K562 (cell line): ENCODE results near the gene TSPAN13. TPM values are rescaled to one million over a fixed set of nuclear protein-coding genes. Genes with fewer than 3 reads are reported as not detected.

Source experiments
- ATAC-seq: fragments of 200-7000 bp; cut with Tn5 transposase; 3 replicates; pipeline ENCODE4 v1.9.1; 2020; ENCODE audit warnings: moderate library complexity
- Bru-seq: library from RNA; stranded (reverse); fragments of 400-500 nt; gene quantifications from one replicate; lab custom pipeline; 2021; lab: Mats Ljungman, UMichigan
- BruChase-seq, 2 experiments: library from RNA; stranded (reverse); fragments of 400-500 nt; gene quantifications; one replicate each; lab custom pipeline; 2021; lab: Mats Ljungman, UMichigan
- BruUV-seq: library from RNA; stranded (reverse); fragments of 400-500 nt; replicated peaks from 2 replicates; lab custom pipeline; 2021; lab: Mats Ljungman, UMichigan
- CTCF ChIA-PET: fragments of 300-600 bp; formaldehyde crosslinking; extraction: SDS; loops from one replicate; lab custom pipeline; 2021; ENCODE audit warnings: low intra/inter-chr PET ratio; lab: Yijun Ruan, JAX
- POLR2A ChIA-PET: fragments of 300-600, 350-650 bp; sonication (Branson Sonifier 250); formaldehyde crosslinking; extraction: SDS; loops from one replicate; lab custom pipeline; 2021; ENCODE audit warnings: antibody characterized with exemption, inconsistent platforms; lab: Yijun Ruan, JAX
- DNase-seq, 4 experiments: peaks; one replicate each; pipeline versions ENCODE4 v3.0.0 to v3.0.0-alpha.2; 2011 to 2018; ENCODE audit warnings: low spot score in 3 of 4, mixed read lengths in 3 of 4; ENCODE audit errors: extremely low read depth in 1 of 4
- FAIRE-seq: peaks from 2 replicates; lab custom pipeline; 2011; peaks lifted over from hg19 to GRCh38; lab: Jason Lieb, UNC
- H2AFZ ChIP-seq: 2 replicates; pipeline ENCODE4 v1.6.0; 2011; ENCODE audit warnings: low read depth, low read length, control low read depth, inconsistent platforms
- H3K27ac ChIP-seq: fragments of 200-600 bp; 3 replicates; pipeline ENCODE4 v1.8.0; 2011; ENCODE audit warnings: low read depth, mild to moderate bottlenecking, control low read depth, inconsistent platforms, low read length, moderate library complexity, mixed read lengths; ENCODE audit errors: extremely low read depth
- H3K27me3 ChIP-seq, 2 experiments: fragments of 300-600 bp in 1 of 2; 2 replicates in 1 of 2; 3 replicates in 1 of 2; pipeline versions ENCODE4 v1.6.0 to v1.8.0; 2011; ENCODE audit warnings: inconsistent platforms in 2 of 2, low read length in 2 of 2, mild to moderate bottlenecking in 1 of 2, mixed read lengths in 1 of 2, moderate library complexity in 1 of 2; ENCODE audit not compliant: control insufficient read depth in 2 of 2, insufficient read depth in 2 of 2
- H3K36me3 ChIP-seq: fragments of 300-600 bp; 3 replicates; pipeline ENCODE4 v1.8.0; 2011; ENCODE audit warnings: mild to moderate bottlenecking, low read length, inconsistent platforms; ENCODE audit not compliant: control insufficient read depth, insufficient read depth
- H3K4me1 ChIP-seq, 2 experiments: fragments of 200-600 bp in 1 of 2; replicated peaks in 1 of 2; 2 replicates in 1 of 2; 3 replicates in 1 of 2; pipeline versions ENCODE4 v1.5.1 to v1.8.0; 2011; ENCODE audit warnings: inconsistent platforms in 2 of 2, low read length in 2 of 2, mild to moderate bottlenecking in 1 of 2, mixed read lengths in 1 of 2, moderate library complexity in 1 of 2; ENCODE audit not compliant: control insufficient read depth in 2 of 2, insufficient read depth in 2 of 2
- H3K4me2 ChIP-seq: 2 replicates; pipeline ENCODE4 v1.6.1; 2011; ENCODE audit warnings: low read length, control low read depth, inconsistent platforms, mixed read lengths; ENCODE audit not compliant: insufficient read depth
- H3K4me3 ChIP-seq: fragments of 200-600 bp; sonication (generic), shearing (Covaris generic); 2 replicates; pipeline ENCODE4 v1.5.1; 2016; ENCODE audit warnings: control low read depth, inconsistent platforms
- H3K79me2 ChIP-seq: fragments of 200-600 bp; 3 replicates; pipeline ENCODE4 v1.8.0; 2011; ENCODE audit warnings: low read length, inconsistent platforms; ENCODE audit not compliant: control insufficient read depth, insufficient read depth
- H3K9ac ChIP-seq, 2 experiments: 2 replicates each; pipeline versions ENCODE4 v1.6.0 to v1.6.1; 2011; ENCODE audit warnings: low read depth in 2 of 2, low read length in 2 of 2, control low read depth in 1 of 2, inconsistent platforms in 1 of 2, mild to moderate bottlenecking in 1 of 2, mixed read lengths in 1 of 2; ENCODE audit not compliant: insufficient read depth in 1 of 2
- H3K9me1 ChIP-seq: one replicate; pipeline ENCODE4 v1.6.0; 2011; ENCODE audit warnings: inconsistent platforms, mild to moderate bottlenecking, low read length, moderate library complexity; ENCODE audit not compliant: control insufficient read depth, insufficient read depth
- H3K9me3 ChIP-seq: replicated peaks from 2 replicates; pipeline ENCODE4 v1.5.1; 2011; ENCODE audit warnings: low read depth, low read length, inconsistent platforms; ENCODE audit not compliant: control insufficient read depth, insufficient read depth
- H4K20me1 ChIP-seq: replicated peaks from 2 replicates; pipeline ENCODE4 v1.6.1; 2011; ENCODE audit warnings: low read length, inconsistent platforms, mixed read lengths; ENCODE audit not compliant: control insufficient read depth, insufficient read depth
- HNRNPL ChIP-seq: fragments of 200-400 bp; formaldehyde crosslinking; IDR thresholded peaks from 2 replicates; pipeline ENCODE4 v1.6.1; 2017; ENCODE audit warnings: low read depth, mild to moderate bottlenecking, low read length
- LARP7 ChIP-seq: fragments of 450-650 bp; IDR thresholded peaks from 2 replicates; pipeline ENCODE4 v1.6.1; 2016
- MTA2 ChIP-seq: fragments of 450-650 bp; IDR thresholded peaks from 2 replicates; pipeline ENCODE4 v1.6.1; 2016; ENCODE audit warnings: low read depth
- PRMT5 ChIP-seq: sonication (generic); formaldehyde crosslinking; IDR thresholded peaks from 2 replicates; pipeline ENCODE4 v1.5.0; 2020; ENCODE audit warnings: missing genetic modification reagents
- SNRNP70 ChIP-seq: fragments of 200-400 bp; formaldehyde crosslinking; optimal IDR thresholded peaks from 2 replicates; pipeline ENCODE3; 2017; ENCODE audit warnings: low read depth, low read length
- ZFP36 ChIP-seq: fragments of 150-350 bp; IDR thresholded peaks from 2 replicates; pipeline ENCODE4 v1.6.1; 2018; ENCODE audit warnings: low read length, low read depth; ENCODE audit not compliant: partially characterized antibody
- ZMIZ1 ChIP-seq, 2 experiments: fragments of 150-350 bp in 1 of 2; IDR thresholded peaks; 2 replicates each; pipeline ENCODE4 v1.6.1; 2012 to 2016; ENCODE audit warnings: low read depth in 2 of 2, low read length in 2 of 2, mild to moderate bottlenecking in 1 of 2, moderate library complexity in 1 of 2
- ZNF143 ChIP-seq: sonication (generic); formaldehyde crosslinking; IDR thresholded peaks from 2 replicates; pipeline ENCODE4 v1.9.0; 2022; ENCODE audit warnings: mild to moderate bottlenecking, missing genetic modification reagents
- ZNF174 ChIP-seq: fragments of 250-450 bp; sonication (Bioruptor Pico); IDR thresholded peaks from 2 replicates; pipeline ENCODE4 v1.4.0; 2020; ENCODE audit warnings: mild to moderate bottlenecking
- ZNF561 ChIP-seq: fragments of 450-650 bp; formaldehyde crosslinking; conservative IDR thresholded peaks from 2 replicates; pipeline ENCODE4 v1.4.0; 2020; ENCODE audit warnings: mild to moderate bottlenecking, moderate library complexity
- ZNF583 ChIP-seq: fragments of 250-450 bp; sonication (Bioruptor Pico); IDR thresholded peaks from 2 replicates; pipeline ENCODE4 v1.4.0; 2020
- WGBS: fragments of 100-300 bp; shearing (Covaris generic); methylation state at CpG from one replicate; pipeline ENCODE4 v1.1.6; 2016; ENCODE audit warnings: low coverage, mixed read lengths; ENCODE audit not compliant: insufficient coverage; ENCODE audit errors: missing lambda C conversion rate; 5-methylcytosine and 5-hydroxymethylcytosine counted together
- in situ Hi-C: fragments of 300-500 bp; cut with MboI; formaldehyde crosslinking; loops from 4 replicates; pipeline ENCODE4 v1.15.0; 2018; ENCODE audit warnings: inconsistent platforms, mixed read lengths
- intact Hi-C: fragments of 100-400 bp; cut with micrococcal nuclease; formaldehyde crosslinking; loops from 2 replicates; pipeline ENCODE4 v1.14.2; 2022
- long read RNA-seq, 3 experiments: library from polyadenylated mRNA in 2 of 3; library from RNA in 1 of 3; unstranded in 2 of 3; stranded (forward) in 1 of 3; transcript quantifications; one replicate each; pipeline ENCODE4 v2.0.0, GENCODE V29; 2019 to 2022
- polyA minus RNA-seq, 3 experiments: library from RNA; depleted of rRNA, polyadenylated mRNA; stranded (reverse); fragments of >200 nt; gene quantifications; 2 replicates each; pipeline ENCODE4 v1.2.3, GENCODE V29; 2011
- polyA plus RNA-seq, 8 experiments: library from polyadenylated mRNA; depleted of rRNA in 4 of 8; stranded (reverse) in 5 of 8; unstranded in 3 of 8; fragments of >200 nt; fragmentation: Nextera tagmentation in 2 of 8; fragmentation: Illumina TruSeq in 1 of 8; extraction: Ambion mirVana in 2 of 8; extraction: Trizol in 1 of 8; gene quantifications; 2 replicates each; pipeline versions ENCODE4 v1.2.1 to v1.2.3, GENCODE V29; 2011 to 2014; ENCODE audit warnings: inconsistent platforms in 1 of 8, missing spikeins in 1 of 8
- total RNA-seq, 7 experiments: library from RNA; depleted of rRNA in 6 of 7; stranded (reverse); fragments of >200 nt in 6 of 7; fragmentation: Illumina TruSeq in 2 of 7; extraction: Trizol in 2 of 7; gene quantifications; 2 replicates each; pipeline versions ENCODE4 v1.2.1 to v1.2.3, GENCODE V29; 2011 to 2021; ENCODE audit warnings: low replicate concordance in 1 of 7

The TSPAN13 gene
- 20.7 and 45.9 TPM in 2 replicates for total RNA-seq (2011; cell fraction: chromatin; rRNA removed; ENCODE audit: low replicate concordance)
- total RNA-seq (2011; cell fraction: nucleolus; rRNA removed) = 26.2 and 28.2 TPM in 2 replicates
- total RNA-seq (2011; cell fraction: nucleoplasm; rRNA removed) = 50.4 and 66.6 TPM in 2 replicates
- 12.8 and 16.6 TPM in 2 replicates for total RNA-seq (2014; rRNA removed)
- total RNA-seq (2014; rRNA removed; fragmentation: Illumina TruSeq; extraction: Trizol) = 29.2 and 32.5 TPM in 2 replicates
- total RNA-seq (2015; rRNA removed; fragmentation: Illumina TruSeq; extraction: Trizol) = 14.3 and 16.4 TPM in 2 replicates
- 26.8 and 28.9 TPM in 2 replicates for total RNA-seq (2021)
- polyA plus RNA-seq (2011; rRNA removed) = 23.3 and 46.3 TPM in 2 replicates
- polyA plus RNA-seq (2011; cell fraction: cytosol; rRNA removed) = 14.2 and 22.5 TPM in 2 replicates
- 8.5 and 10.1 TPM in 2 replicates for polyA plus RNA-seq (2011; cell fraction: nucleus; rRNA removed)
- 17.7 and 21.3 TPM in 2 replicates for polyA plus RNA-seq (2012)
- 25.0 and 29.3 TPM in 2 replicates for polyA plus RNA-seq (2014; fragmentation: Illumina TruSeq; extraction: Trizol)
- 1 to 10 TPM; 7.8 to 9.8 TPM for polyA plus RNA-seq (2014; fragmentation: Nextera tagmentation; extraction: Ambion mirVana)
- 20.0 and 23.9 TPM in 2 replicates for polyA plus RNA-seq (2014; rRNA removed)
- 12.9 and 21.0 TPM in 2 replicates for polyA minus RNA-seq (2011; rRNA and poly(A)+ RNA removed)
- 8.0 and 14.1 TPM in 2 replicates for polyA minus RNA-seq (2011; cell fraction: cytosol; rRNA and poly(A)+ RNA removed)
- polyA minus RNA-seq (2011; cell fraction: nucleus; rRNA and poly(A)+ RNA removed) = 3.5 and 5.3 TPM in 2 replicates
- percentile 79 among the genes with signal in this experiment for Bru-seq, nascent RNA
- BruChase-seq, experiment 1, labeled RNA remaining after a 2-hour chase = percentile 80 among the genes with signal in this experiment
- percentile 81 among the genes with signal in this experiment for BruChase-seq, experiment 2, labeled RNA remaining after a 6-hour chase
- long read RNA-seq, experiment 1, transcript TSPAN13-201 (6 exons, 2,093 nt) = major isoform, 158 of 177 reads
- long read RNA-seq, experiment 1, partial matches to known transcripts = 6 of 177 reads
- long read RNA-seq, experiment 1, other reads (novel, unspliced or antisense) = 13 of 177 reads
- long read RNA-seq, experiment 2, transcript TSPAN13-201 (6 exons, 2,093 nt) = major isoform, 5 of 16 reads
- long read RNA-seq, experiment 2, partial matches to known transcripts = 11 of 16 reads
- long read RNA-seq, experiment 2, other reads (novel, unspliced or antisense) = 0 of 16 reads
- long read RNA-seq, experiment 3, transcript TSPAN13-201 (6 exons, 2,093 nt) = major isoform, 54 of 57 reads
- long read RNA-seq, experiment 3, partial matches to known transcripts = 2 of 57 reads
- long read RNA-seq, experiment 3, other reads (novel, unspliced or antisense) = 1 of 57 reads

DNA sequence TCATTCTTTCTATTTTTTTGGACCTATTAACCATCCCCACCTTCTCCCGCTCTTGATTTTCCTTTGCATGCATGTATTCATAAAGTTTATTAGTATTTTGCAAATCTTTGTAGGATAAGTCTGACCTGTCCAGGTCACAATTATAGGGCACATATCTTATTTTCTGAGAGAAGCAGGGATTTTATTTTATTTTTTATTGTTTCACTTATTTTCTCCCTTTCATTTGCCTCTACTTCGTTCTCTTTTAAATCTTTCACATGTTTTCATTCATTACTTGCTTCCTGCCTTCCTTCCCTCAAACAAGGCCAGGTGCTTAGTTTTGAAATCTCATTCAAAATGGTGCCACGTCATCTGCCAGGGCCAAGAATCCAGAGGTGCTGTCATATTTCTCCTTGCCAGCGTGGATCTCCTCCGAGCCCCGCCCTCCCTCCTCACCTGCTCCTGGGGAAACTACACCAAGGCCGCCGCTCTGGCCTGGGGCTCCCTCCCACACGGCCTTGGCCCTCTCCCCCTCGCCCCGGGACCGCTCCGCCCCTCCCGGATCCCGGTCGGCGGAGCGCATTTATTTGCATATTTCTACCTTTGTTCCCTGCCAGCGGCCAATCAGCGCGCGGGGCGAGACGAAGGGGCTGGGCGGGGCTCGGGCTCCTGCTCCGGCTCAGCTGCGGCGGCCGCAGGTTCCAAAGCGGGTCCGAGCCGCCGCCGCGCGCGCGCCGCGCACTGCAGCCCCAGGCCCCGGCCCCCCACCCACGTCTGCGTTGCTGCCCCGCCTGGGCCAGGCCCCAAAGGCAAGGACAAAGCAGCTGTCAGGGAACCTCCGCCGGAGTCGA lies at the start of gene TSPAN13:
Gene TSPAN13 (plus strand): TSS at position 654 of the 830 bp plus-strand sequence. CDS start 213 bp downstream, outside the sequence.
- no peaks in the 10 kb centered on the region for H4K20me1 ChIP-seq
- no TSS peak for BruUV-seq
- intact Hi-C loops (loop anchor here (5.0 to 10.0 kb wide), 4 partner anchors 49 to 489 kb away; partner anchors contain the start of genes ANKMY2, BZW2 and CRPPA), in situ Hi-C loops (no loop called here)
- H3K4me3 ChIP-seq = peak within 1 kb of the TSS; percentile 72
- no peaks in the 10 kb centered on the region for H3K9me1 ChIP-seq
- peak within 1 kb of the TSS; percentile 63 for H3K27ac ChIP-seq
- H3K36me3 ChIP-seq = no peaks in the 10 kb centered on the region; the same call in 2 of the 3 replicates
- FAIRE-seq (peak; percentile 77), ATAC-seq (peak; percentile 93), DNase-seq (peak; percentile 93 to 96 (median 94))
- peak within 1 kb of the TSS; percentile 54 to 97 for H3K9ac ChIP-seq
- peaks cover 9 to 11% of the 10 kb centered on the region in 2 experiments; a peak in 4 of 5 replicates for H3K4me1 ChIP-seq
- H3K79me2 ChIP-seq = peaks cover 39% of the 10 kb centered on the region
- H3K4me2 ChIP-seq = peak within 1 kb of the TSS; percentile 92
- H3K9me3 ChIP-seq = no peaks in the 10 kb centered on the region
- no peaks in the 10 kb centered on the region for H3K27me3 ChIP-seq
- 6% methylated on average over 28 of the region's 48 CpGs for WGBS
- CTCF ChIA-PET = no interaction called here
- POLR2A ChIA-PET = interaction anchor here (2.2 kb wide), 1 partner anchor 9 kb away, joined by 8 read pairs; no protein-coding TSS in a partner anchor
- H2AFZ ChIP-seq = peak within 1 kb of the TSS; percentile 87
- TF ChIP-seq ZNF561 (CRISPR knock-in tag) (no peak), SNRNP70 (no peak), ZMIZ1 (IDR thresholded peaks at IDR 0.05; ENCODE audit: low read depth in 2 of 2, low read length in 2 of 2) (no peak), ZNF583 (CRISPR knock-in tag) (no peak), HNRNPL (no peak), LARP7 (0 out of 2 replicates have a peak, but pooled peaks have one; percentile 17), MTA2 (no peak), ZNF143 (no peak), PRMT5 (CRISPR knock-in tag) (no peak), ZNF174 (CRISPR knock-in tag) (no peak), ZFP36 (no peak)
